ENCODE measurements around the gene LTB.
"Not testable (repeated sequence)": the region's sequence is repeated elsewhere in the genome, so short reads cannot be mapped to it uniquely, and the experiment has no call there.

The LTB gene

GRCh38 chr6:31609519-31610406 is 27.5 kb upstream of the LTB start:
- in situ Hi-C loops (cut with MboI; ENCODE audit: low sequenced_read_pairs) = no loop called here

- in situ Hi-C loops (cut with MboI; ENCODE audit: low sequenced_read_pairs) = no loop called here
Measured at GRCh38 chr6:31607317-31607716, 25.1 kb upstream of the LTB start.

GRCh38 chr6:31597006-31597405 is 14.8 kb upstream of the LTB start:
- in situ Hi-C loops (cut with MboI; ENCODE audit: low sequenced_read_pairs) = loop anchor here (5.0 kb wide), 1 partner anchor 45 kb away; no protein-coding TSS in a partner anchor

GRCh38 chr6:31592396-31592771 is 10.2 kb upstream of the LTB start:
- in situ Hi-C loops (cut with MboI; ENCODE audit: low sequenced_read_pairs) = no loop called here

DNA sequence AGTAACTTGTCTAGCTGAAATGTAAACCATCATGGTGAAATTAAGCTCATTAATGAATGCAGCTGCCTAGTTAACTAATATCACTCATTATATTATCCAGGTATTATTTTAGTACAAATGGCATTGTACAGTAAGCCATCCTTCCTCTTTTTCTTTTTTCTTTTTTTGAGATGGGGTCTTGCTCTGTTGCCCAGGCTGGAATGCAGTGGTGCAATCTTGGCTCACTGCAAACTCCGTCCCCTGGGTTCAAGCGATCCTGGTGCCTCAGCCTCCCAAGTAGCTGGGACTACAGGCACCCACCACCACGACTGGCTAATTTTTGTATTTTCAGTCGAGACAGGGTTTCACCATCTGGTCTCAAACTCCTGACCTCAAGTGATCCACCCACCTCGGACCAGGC is 8.5 kb upstream of the LTB start:
- in situ Hi-C loops (cut with MboI; ENCODE audit: low sequenced_read_pairs) = not testable (repeated sequence)

DNA sequence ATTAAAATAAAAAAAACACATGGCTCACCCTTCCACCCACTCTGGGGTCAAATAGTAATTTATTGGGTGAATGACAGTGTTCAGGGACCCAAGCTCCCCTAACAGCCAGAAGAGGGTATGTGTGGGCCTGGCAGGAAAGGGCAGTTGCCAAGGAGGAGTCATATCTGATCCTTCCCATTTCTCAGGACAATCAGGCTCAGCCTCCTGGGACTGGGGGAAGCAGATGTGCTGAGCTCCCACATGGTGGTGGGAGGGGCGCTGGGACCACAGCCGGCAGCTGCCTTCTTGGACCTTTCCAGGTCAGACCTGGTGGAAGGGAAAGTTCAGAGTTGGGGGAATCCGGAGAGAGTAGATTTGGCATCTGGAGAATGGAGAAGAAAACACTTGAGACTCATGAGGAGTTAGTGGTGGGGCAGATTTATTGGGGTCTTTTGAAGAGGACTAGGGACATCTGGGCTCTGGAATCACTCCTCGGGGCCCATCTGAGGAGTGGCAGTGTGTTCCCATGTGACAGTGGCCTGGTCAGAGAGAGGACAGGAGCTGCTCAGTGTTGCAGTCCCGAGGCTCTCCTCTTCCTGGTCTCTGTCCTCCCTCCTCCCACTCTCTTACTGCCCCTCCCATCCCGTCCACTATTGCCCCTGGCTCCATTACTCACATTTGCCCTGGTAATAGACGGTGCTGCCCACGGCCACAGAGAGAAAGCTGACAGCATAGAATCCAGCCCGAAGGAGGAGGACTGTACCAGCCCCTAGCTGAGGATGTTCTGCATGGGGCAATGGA is 6.8 kb upstream of the LTB start:
- in situ Hi-C loops (cut with MboI; ENCODE audit: low sequenced_read_pairs) = no loop called here

GRCh38 chr6:31587791-31588777 is 5.9 kb upstream of the LTB start:
- in situ Hi-C loops (cut with MboI; ENCODE audit: low sequenced_read_pairs) = no loop called here

DNA sequence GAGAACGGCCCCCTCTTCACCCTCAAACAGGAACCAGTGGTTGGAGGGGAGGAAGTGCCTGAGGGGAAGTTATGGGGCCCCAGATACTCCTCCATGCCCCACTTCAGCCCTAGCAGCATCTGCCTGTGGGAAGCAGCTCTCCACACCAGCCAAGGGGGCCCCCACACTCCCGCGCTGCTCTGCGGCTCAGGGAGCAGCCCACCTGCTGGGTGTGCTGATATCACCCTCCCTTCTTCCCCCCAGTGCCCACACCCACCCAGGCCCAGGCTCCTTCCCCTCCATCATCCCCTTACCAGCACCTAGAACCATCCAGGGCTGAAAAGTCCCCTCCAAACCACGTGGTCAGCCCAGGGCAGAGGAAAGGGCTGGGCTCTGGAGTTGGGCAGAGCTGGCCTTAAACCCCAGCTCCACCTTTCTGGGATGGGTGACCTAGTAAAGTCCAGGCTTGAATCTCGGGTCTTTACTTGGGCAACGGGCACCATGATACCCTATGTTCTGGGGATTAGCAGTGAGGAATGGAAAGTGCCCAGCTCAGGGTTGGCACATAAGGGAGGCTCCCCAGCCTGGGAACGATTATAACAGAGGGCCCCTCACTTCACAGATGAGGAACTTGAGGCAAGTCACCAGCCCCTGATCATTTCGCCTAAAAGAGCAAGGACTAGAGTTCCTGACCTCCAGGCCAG is 4.5 kb upstream of the LTB start:
- in situ Hi-C loops (cut with MboI; ENCODE audit: low sequenced_read_pairs) = no loop called here

DNA sequence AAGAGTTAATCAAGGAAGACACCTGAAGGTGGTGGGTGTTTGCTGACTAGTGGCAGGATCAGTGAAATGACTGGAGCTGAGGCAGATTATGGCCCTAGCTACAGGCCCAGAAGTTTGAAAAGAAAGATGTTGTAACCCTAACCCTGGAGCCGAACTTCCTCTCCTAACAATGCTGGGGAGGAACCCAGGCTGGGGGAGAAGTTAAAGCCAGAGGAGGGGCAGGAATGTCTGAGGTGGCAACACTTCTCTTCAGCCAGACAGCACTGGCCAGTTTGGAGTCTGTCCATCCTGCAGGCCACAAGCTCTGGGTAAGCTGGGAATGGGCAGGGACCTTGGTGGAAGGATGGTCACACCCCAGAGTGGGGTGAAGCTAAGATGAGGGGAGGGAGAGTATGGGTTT is 3.8 kb upstream of the LTB start, which contains the start of gene LST1:
TSS of gene LST1 (plus strand) at position 270 of the 400 bp plus-strand sequence. CDS start 1,023 bp downstream, outside the sequence.
- in situ Hi-C loops (cut with MboI; ENCODE audit: low sequenced_read_pairs) = no loop called here

- in situ Hi-C loops (cut with MboI; ENCODE audit: low sequenced_read_pairs) = no loop called here
Measured at GRCh38 chr6:31585491-31585890, 3.3 kb upstream of the LTB start.

DNA sequence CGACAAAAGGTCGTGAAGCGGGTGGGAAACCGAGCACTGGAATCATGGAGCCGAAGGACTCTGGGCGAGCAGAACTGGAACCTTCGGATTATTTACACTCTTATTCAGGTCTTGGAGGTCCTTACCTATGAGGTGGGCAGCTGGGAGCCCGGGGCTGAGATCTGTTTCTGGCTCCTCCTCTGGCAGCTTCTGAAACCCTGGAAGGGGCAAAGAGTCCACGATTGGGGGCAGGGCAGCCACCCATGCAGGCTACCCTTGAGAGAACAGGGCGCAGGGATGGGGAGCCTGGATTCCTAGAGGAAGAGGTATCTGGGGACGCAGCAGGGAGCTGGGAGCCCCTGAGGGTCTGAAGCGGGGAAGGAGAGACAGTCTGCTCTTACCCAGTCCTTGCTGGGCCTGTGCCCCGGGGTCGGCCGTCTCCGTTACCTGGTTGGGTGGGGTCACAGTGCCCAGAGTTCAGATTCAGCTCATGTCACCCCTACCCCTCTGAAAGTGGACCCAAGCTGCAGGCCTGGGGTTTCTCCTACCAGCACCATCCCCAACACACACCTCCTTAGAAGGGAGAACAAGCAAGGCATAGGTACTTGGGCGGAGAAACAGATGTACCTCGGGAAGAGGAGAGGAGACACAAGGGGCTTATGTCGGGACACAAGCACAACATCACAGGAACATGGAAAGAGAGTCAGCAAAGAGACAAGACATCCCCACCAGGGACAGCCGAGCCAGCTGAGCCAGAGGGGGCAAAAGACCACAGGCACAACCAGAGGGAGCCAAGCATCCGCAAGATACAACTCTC is 592 bp downstream of the LTB start:
- in situ Hi-C loops (cut with MboI; ENCODE audit: low sequenced_read_pairs) = no loop called here

DNA sequence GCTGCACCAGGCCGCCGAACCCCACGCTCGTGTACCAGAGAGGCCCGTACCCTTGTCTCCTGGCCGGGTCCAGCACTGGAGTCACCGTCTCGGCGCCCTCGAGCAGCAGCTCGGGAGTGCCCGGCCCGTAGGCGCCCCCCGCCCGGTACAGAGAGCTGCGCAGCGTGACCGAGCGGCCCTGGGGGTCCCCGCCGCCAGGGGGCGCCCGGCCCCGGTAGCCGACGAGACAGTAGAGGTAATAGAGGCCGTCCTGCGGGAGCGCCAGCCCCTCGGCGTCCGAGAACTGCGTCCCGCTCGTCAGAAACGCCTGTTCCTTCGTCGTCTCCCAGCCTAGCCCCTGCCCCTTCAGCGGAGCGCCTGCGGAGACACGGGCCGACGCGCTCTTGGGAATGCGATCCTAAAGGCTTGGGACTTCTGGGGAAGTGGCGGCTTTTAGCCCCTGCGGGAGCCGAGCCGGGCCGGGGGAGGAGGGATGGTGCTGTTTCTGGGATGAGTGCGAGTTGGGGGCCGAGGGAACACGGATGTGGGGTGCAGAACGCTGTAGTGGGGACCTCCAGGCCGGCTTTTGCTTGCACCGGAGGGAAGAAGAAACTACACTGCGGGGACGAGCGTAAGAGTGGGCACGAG is 1.3 kb downstream of the LTB start:
- in situ Hi-C loops (cut with MboI; ENCODE audit: low sequenced_read_pairs) = no loop called here

GRCh38 chr6:31580438-31580740 is 1.8 kb downstream of the LTB start:
- in situ Hi-C loops (cut with MboI; ENCODE audit: low sequenced_read_pairs) = no loop called here

DNA sequence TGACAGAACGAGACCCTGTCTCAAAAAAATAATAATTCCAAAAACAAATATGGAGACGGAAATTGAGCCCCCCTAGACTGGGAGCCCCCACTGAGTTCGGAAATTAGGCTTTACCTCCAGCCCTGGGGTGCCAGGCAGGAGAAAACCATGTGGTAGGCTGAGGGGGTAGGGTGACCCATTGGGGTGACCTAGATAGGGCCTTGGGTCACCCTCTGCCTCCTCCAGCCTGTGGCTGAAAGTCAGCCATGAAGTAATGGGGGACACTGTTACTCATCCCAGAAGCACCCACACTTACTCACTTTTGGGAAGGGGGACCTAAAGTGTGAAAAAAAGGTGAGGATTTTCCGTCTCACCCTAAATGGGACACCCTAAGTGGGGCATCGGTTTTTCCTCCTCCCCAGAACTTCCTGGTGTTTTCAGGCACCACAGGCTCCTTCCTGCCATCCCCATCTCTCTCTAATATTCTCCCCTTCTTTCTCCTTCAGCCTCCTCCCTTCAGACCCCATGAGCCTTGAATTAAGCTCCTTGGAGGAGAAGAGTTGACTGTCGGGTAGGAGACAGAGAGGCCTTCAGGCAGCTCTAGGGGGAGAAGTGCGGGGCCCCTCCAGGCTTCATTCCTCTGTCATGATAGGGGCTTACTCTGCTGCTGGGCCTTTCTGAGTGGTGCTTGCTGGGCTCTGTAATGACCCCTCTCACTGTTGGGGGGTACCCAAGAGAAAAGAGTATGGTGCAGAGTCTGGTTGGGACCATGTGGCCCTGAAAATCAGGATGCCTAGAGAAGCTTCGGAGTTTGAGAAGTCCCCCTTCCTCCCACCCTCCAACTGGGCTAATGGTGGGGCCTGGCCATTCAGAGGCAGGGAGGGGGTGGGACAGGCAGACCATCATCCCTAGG is 2.4 kb downstream of the LTB start:
- in situ Hi-C loops (cut with MboI; ENCODE audit: low sequenced_read_pairs) = no loop called here

- in situ Hi-C loops (cut with MboI; ENCODE audit: low sequenced_read_pairs) = no loop called here
Measured at GRCh38 chr6:31579119-31579505, 3.1 kb downstream of the LTB start.

GRCh38 chr6:31578184-31579118 is 3.8 kb downstream of the LTB start:
- in situ Hi-C loops (cut with MboI; ENCODE audit: low sequenced_read_pairs) = no loop called here

GRCh38 chr6:31577579-31577966 is 4.7 kb downstream of the LTB start:
- in situ Hi-C loops (cut with MboI; ENCODE audit: low sequenced_read_pairs) = no loop called here

Measured in HL-60/S4 treated with phorbol 12-myristate 13-acetate at 8.2 ng/mL for 4 days and 3 days (cell line).